Ishikawa (cell line): Measurements from ENCODE around the gene LCLAT1.

Experiments used
- CEBPB ChIP-seq: IDR thresholded peaks from 2 replicates; pipeline ENCODE4 v1.6.1; 2012
- CREB1 ChIP-seq: IDR thresholded peaks from 2 replicates; pipeline ENCODE4 v1.6.1; 2012; ENCODE audit warnings: low read depth
- EGR1 ChIP-seq: IDR thresholded peaks from 2 replicates; pipeline ENCODE4 v1.6.1; 2012
- EP300 ChIP-seq: IDR thresholded peaks from 2 replicates; pipeline ENCODE4 v1.6.1; 2012; ENCODE audit warnings: borderline replicate concordance
- FOXM1 ChIP-seq: IDR thresholded peaks from 2 replicates; pipeline ENCODE4 v1.6.1; 2012; ENCODE audit warnings: low read depth, borderline replicate concordance
- MAX ChIP-seq: IDR thresholded peaks from 2 replicates; pipeline ENCODE4 v1.6.1; 2012
- NFIC ChIP-seq: IDR thresholded peaks from 2 replicates; pipeline ENCODE4 v1.6.1; 2012
- RAD21 ChIP-seq: IDR thresholded peaks from 2 replicates; pipeline ENCODE4 v1.6.1; 2012; ENCODE audit warnings: low read depth
- REST ChIP-seq: IDR thresholded peaks from 2 replicates; pipeline ENCODE4 v1.6.1; 2012; ENCODE audit warnings: low read depth, mild to moderate bottlenecking
- TAF1 ChIP-seq: IDR thresholded peaks from 2 replicates; pipeline ENCODE4 v1.6.1; 2012; ENCODE audit warnings: low read depth, mild to moderate bottlenecking
- TCF12 ChIP-seq: IDR thresholded peaks from 2 replicates; pipeline ENCODE4 v1.6.1; 2012; ENCODE audit warnings: low read depth
- USF1 ChIP-seq: IDR thresholded peaks from 2 replicates; pipeline ENCODE4 v1.6.1; 2012
- YY1 ChIP-seq: IDR thresholded peaks from 2 replicates; pipeline ENCODE4 v1.6.1; 2012; ENCODE audit warnings: low read depth

- TF ChIP-seq USF1, result no peak
- TF ChIP-seq CEBPB, result no peak
- no peak for TF ChIP-seq TAF1
- no peak for TF ChIP-seq REST
- TF ChIP-seq TCF12, result no peak
- no peak for TF ChIP-seq EP300
- no peak for TF ChIP-seq NFIC
- TF ChIP-seq FOXM1, result no peak
- TF ChIP-seq YY1, result no peak
- TF ChIP-seq RAD21, result no peak
- TF ChIP-seq CREB1, result no peak
- TF ChIP-seq EGR1, result no peak
- no peak for TF ChIP-seq MAX
Measured at GRCh38 chr2:30402441-30403182, 44.4 kb upstream of the LCLAT1 start.
